ENCODE results near the gene TMEM158.

- TF ChIP-seq CTCF (IDR thresholded peaks at IDR 0.05; ENCODE audit: insufficient read depth, low read depth, low read length) (no peak), EZH2 (IDR thresholded peaks at IDR 0.05; ENCODE audit: insufficient read depth, low read length) (no peak)
Measured at GRCh38 chr3:45209526-45209925, 16.6 kb downstream of the TMEM158 start.
